Fibroblast of the conjunctiva (primary cell): ENCODE measurements around the gene CD9.
A peak's percentile ranks its signal among the peaks of the same experiment; 100 is the strongest.
"Not testable (repeated sequence)": the region's sequence is repeated elsewhere in the genome, so short reads cannot be mapped to it uniquely, and the experiment has no call there.

Source experiments
- DNase-seq: peaks from one replicate; pipeline ENCODE4 v3.0.0-alpha.2; 2010; ENCODE audit warnings: low read depth

The CD9 gene

GRCh38 chr12:6199531-6200255 lies 507 bp upstream of the CD9 start:
- DNase-seq, result no peak

GRCh38 chr12:6201213-6201608 lies 1.0 kb downstream of the CD9 start:
- DNase-seq, result no peak

GRCh38 chr12:6201826-6202225 lies 1.6 kb downstream of the CD9 start:
- DNase-seq, result no peak

GRCh38 chr12:6202304-6202703 lies 2.1 kb downstream of the CD9 start:
- DNase-seq, result no peak

- DNase-seq, result no peak
Measured at GRCh38 chr12:6202846-6203245, 2.6 kb downstream of the CD9 start.

GRCh38 chr12:6203601-6204000 lies 3.4 kb downstream of the CD9 start:
- no peak for DNase-seq

- DNase-seq, result no peak
Measured at GRCh38 chr12:6204533-6205143, 4.4 kb downstream of the CD9 start.

GRCh38 chr12:6205144-6205539 lies 4.9 kb downstream of the CD9 start:
- DNase-seq, result no peak

GRCh38 chr12:6205761-6206160 lies 5.6 kb downstream of the CD9 start:
- DNase-seq, result no peak

- no peak for DNase-seq
Measured at GRCh38 chr12:6206327-6206726, 6.1 kb downstream of the CD9 start.

- DNase-seq, result no peak
Measured at GRCh38 chr12:6207259-6207925, 7.2 kb downstream of the CD9 start.

- DNase-seq, result no peak
Measured at GRCh38 chr12:6208130-6208529, 7.9 kb downstream of the CD9 start.

- not testable (repeated sequence) for DNase-seq
Measured at GRCh38 chr12:6209428-6209827, 9.2 kb downstream of the CD9 start.

GRCh38 chr12:6211421-6211869 lies 11.2 kb downstream of the CD9 start:
- DNase-seq, result peak; percentile 52

- DNase-seq, result no peak
Measured at GRCh38 chr12:6212086-6212485, 11.9 kb downstream of the CD9 start.

GRCh38 chr12:6213969-6214368 lies 13.8 kb downstream of the CD9 start:
- DNase-seq, result no peak

GRCh38 chr12:6214633-6215032 lies 14.4 kb downstream of the CD9 start:
- DNase-seq, result no peak

- DNase-seq, result no peak
Measured at GRCh38 chr12:6215120-6215807, 15.1 kb downstream of the CD9 start.

GRCh38 chr12:6215932-6216494 lies 15.8 kb downstream of the CD9 start:
- peak; percentile 83 for DNase-seq

GRCh38 chr12:6216581-6216980 lies 16.4 kb downstream of the CD9 start:
- no peak for DNase-seq

GRCh38 chr12:6218347-6218925 lies 18.2 kb downstream of the CD9 start:
- DNase-seq, result no peak

- DNase-seq, result no peak
Measured at GRCh38 chr12:6219980-6220379, 19.8 kb downstream of the CD9 start.
